Stomach (tissue), 4 donors: ENCODE results near the gene SAMD3.

ENCODE experiments used
- POLR2A ChIP-seq, 4 donors: fragments of 450-650 bp; IDR thresholded peaks; one replicate each; pipeline ENCODE4 v1.6.1; 2016; ENCODE audit warnings: antibody characterized with exemption in 4 of 4, control low read depth in 2 of 4, mild to moderate bottlenecking in 1 of 4, moderate library complexity in 1 of 4
- TF ChIP-seq, protein P1 (sequence below), 7 experiments: fragments of 450-650 bp in 4 of 7; fragments of 200-600 bp in 3 of 7; sonication (generic) in 3 of 7; IDR thresholded peaks; one replicate each; pipeline ENCODE4 v1.5.1; 2016 to 2019; ENCODE audit warnings: antibody characterized with exemption in 7 of 7, control low read depth in 2 of 7, mild to moderate bottlenecking in 1 of 7

DNA sequence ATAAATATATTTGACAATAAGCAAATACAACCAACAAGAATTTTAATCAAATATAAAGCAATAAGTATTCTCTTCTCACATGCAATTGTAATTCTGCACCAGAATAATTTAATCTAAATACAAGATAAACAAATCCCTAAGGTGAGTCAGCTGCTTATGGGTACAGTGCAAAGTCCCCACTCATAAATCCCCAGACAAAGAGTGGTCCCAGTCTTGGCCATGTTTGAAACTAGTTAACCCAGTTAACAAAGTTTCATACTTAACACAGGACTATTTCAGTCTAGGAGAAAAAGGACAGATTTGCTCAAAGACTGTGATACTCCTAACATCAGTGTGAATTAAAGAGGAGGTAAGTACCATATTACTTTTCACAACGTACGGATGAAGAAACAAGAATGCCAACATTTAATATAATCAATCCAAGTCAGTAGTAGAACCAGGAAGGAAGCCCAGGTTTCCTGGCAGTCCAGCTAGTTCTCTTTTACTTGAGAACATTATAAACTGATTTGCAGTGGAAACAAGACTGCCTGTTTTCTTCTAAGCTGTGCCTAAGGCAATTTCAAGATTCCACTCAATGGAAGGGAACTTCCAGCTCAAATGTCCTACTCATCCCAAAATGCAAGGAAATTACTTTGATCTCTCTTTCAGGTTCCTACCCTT, 10.4 kb downstream of the SAMD3 start:
- no peak for TF ChIP-seq POLR2A (IDR thresholded peaks at IDR 0.05)
- TF ChIP-seq, protein P1, sequence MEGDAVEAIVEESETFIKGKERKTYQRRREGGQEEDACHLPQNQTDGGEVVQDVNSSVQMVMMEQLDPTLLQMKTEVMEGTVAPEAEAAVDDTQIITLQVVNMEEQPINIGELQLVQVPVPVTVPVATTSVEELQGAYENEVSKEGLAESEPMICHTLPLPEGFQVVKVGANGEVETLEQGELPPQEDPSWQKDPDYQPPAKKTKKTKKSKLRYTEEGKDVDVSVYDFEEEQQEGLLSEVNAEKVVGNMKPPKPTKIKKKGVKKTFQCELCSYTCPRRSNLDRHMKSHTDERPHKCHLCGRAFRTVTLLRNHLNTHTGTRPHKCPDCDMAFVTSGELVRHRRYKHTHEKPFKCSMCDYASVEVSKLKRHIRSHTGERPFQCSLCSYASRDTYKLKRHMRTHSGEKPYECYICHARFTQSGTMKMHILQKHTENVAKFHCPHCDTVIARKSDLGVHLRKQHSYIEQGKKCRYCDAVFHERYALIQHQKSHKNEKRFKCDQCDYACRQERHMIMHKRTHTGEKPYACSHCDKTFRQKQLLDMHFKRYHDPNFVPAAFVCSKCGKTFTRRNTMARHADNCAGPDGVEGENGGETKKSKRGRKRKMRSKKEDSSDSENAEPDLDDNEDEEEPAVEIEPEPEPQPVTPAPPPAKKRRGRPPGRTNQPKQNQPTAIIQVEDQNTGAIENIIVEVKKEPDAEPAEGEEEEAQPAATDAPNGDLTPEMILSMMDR (IDR thresholded peaks at IDR 0.05): no peak
